ENCODE measurements around the gene FLACC1.
"Not testable (repeated sequence)": the region's sequence is repeated elsewhere in the genome, so short reads cannot be mapped to it uniquely, and the experiment has no call there.

Gene FLACC1

GRCh38 chr2:201250741-201251140 is 106.4 kb downstream of the FLACC1 start:
- no peak overlapping the region for H3K9ac ChIP-seq (ENCODE audit: low read length)
- H3K27me3 ChIP-seq (ENCODE audit: control insufficient read depth, insufficient read depth, low read length), result no peaks in the 10 kb centered on the region
- H3K27ac ChIP-seq (ENCODE audit: low read depth, low read length), result no peak overlapping the region
- H3K36me3 ChIP-seq (ENCODE audit: control insufficient read depth, insufficient read depth, low read length), result no peaks in the 10 kb centered on the region
- H3K4me1 ChIP-seq (ENCODE audit: control insufficient read depth, insufficient read depth, low read length), result peaks cover 10% of the 10 kb centered on the region
- peaks cover 7% of the 10 kb centered on the region; the same call in 1 of the 2 replicates for H3K9me3 ChIP-seq (ENCODE audit: control insufficient read depth, insufficient read depth, low read depth, low read length)
- H3K4me3 ChIP-seq (ENCODE audit: low read depth, low read length), result no peak overlapping the region

GRCh38 chr2:201249889-201250288 is 107.3 kb downstream of the FLACC1 start:
- Histone ChIP-seq H3K27me3 (ENCODE audit: control insufficient read depth, insufficient read depth, low read length) (no peaks in the 10 kb centered on the region), H3K36me3 (ENCODE audit: control insufficient read depth, insufficient read depth, low read length) (no peaks in the 10 kb centered on the region), H3K9me3 (ENCODE audit: control insufficient read depth, insufficient read depth, low read depth, low read length) (peaks cover 7% of the 10 kb centered on the region; the same call in 1 of the 2 replicates), H3K9ac (ENCODE audit: low read length) (no peak overlapping the region), H3K4me1 (ENCODE audit: control insufficient read depth, insufficient read depth, low read length) (peaks cover 10% of the 10 kb centered on the region), H3K27ac (ENCODE audit: low read depth, low read length) (no peak overlapping the region), H3K4me3 (ENCODE audit: low read depth, low read length) (no peak overlapping the region)

GRCh38 chr2:201248288-201248844 is 108.8 kb downstream of the FLACC1 start:
- Histone ChIP-seq H3K27ac (ENCODE audit: low read depth, low read length) (no peak overlapping the region), H3K4me1 (ENCODE audit: control insufficient read depth, insufficient read depth, low read length) (no peaks in the 10 kb centered on the region), H3K9ac (ENCODE audit: low read length) (no peak overlapping the region), H3K4me3 (ENCODE audit: low read depth, low read length) (no peak overlapping the region), H3K9me3 (ENCODE audit: control insufficient read depth, insufficient read depth, low read depth, low read length) (peaks cover 7% of the 10 kb centered on the region; the same call in 1 of the 2 replicates), H3K27me3 (ENCODE audit: control insufficient read depth, insufficient read depth, low read length) (no peaks in the 10 kb centered on the region), H3K36me3 (ENCODE audit: control insufficient read depth, insufficient read depth, low read length) (no peaks in the 10 kb centered on the region)

- Histone ChIP-seq H3K4me3 (ENCODE audit: low read depth, low read length) (no peak overlapping the region), H3K4me1 (ENCODE audit: control insufficient read depth, insufficient read depth, low read length) (no peaks in the 10 kb centered on the region), H3K9ac (ENCODE audit: low read length) (no peak overlapping the region)
Observed at GRCh38 chr2:201246280-201246679, 110.9 kb downstream of the FLACC1 start.

GRCh38 chr2:201244829-201245228 is 112.3 kb downstream of the FLACC1 start:
- Histone ChIP-seq H3K9me3 (ENCODE audit: control insufficient read depth, insufficient read depth, low read depth, low read length) (peaks cover 5% of the 10 kb centered on the region; the same call in 1 of the 2 replicates), H3K27ac (ENCODE audit: low read depth, low read length) (no peak overlapping the region), H3K9ac (ENCODE audit: low read length) (no peak overlapping the region), H3K36me3 (ENCODE audit: control insufficient read depth, insufficient read depth, low read length) (peaks cover 2% of the 10 kb centered on the region; the same call in 1 of the 2 replicates), H3K4me1 (ENCODE audit: control insufficient read depth, insufficient read depth, low read length) (no peaks in the 10 kb centered on the region), H3K27me3 (ENCODE audit: control insufficient read depth, insufficient read depth, low read length) (no peaks in the 10 kb centered on the region), H3K4me3 (ENCODE audit: low read depth, low read length) (no peak overlapping the region)

More at GRCh38 chr2:201246280-201246679, 110.9 kb downstream of the FLACC1 start:
- H3K27ac ChIP-seq (ENCODE audit: low read depth, low read length), result no peak overlapping the region
- no peaks in the 10 kb centered on the region for H3K27me3 ChIP-seq (ENCODE audit: control insufficient read depth, insufficient read depth, low read length)
- peaks cover 7% of the 10 kb centered on the region; the same call in 1 of the 2 replicates for H3K9me3 ChIP-seq (ENCODE audit: control insufficient read depth, insufficient read depth, low read depth, low read length)
- H3K36me3 ChIP-seq (ENCODE audit: control insufficient read depth, insufficient read depth, low read length), result no peaks in the 10 kb centered on the region

GRCh38 chr2:201242571-201243277 is 114.4 kb downstream of the FLACC1 start:
- H3K27me3 ChIP-seq (ENCODE audit: control insufficient read depth, insufficient read depth, low read length), result no peaks in the 10 kb centered on the region
- peaks cover 7% of the 10 kb centered on the region; the same call in 1 of the 2 replicates for H3K36me3 ChIP-seq (ENCODE audit: control insufficient read depth, insufficient read depth, low read length)
- no peak overlapping the region for H3K4me3 ChIP-seq (ENCODE audit: low read depth, low read length)
- H3K9me3 ChIP-seq (ENCODE audit: control insufficient read depth, insufficient read depth, low read depth, low read length), result peaks cover 2% of the 10 kb centered on the region; the same call in 1 of the 2 replicates
- no peak overlapping the region for H3K27ac ChIP-seq (ENCODE audit: low read depth, low read length)
- H3K4me1 ChIP-seq (ENCODE audit: control insufficient read depth, insufficient read depth, low read length), result no peaks in the 10 kb centered on the region
- no peak overlapping the region for H3K9ac ChIP-seq (ENCODE audit: low read length)

- H3K9ac ChIP-seq (ENCODE audit: low read length); H3K36me3 ChIP-seq (ENCODE audit: control insufficient read depth, insufficient read depth, low read length); H3K27ac ChIP-seq (ENCODE audit: low read depth, low read length); H3K9me3 ChIP-seq (ENCODE audit: control insufficient read depth, insufficient read depth, low read depth, low read length); H3K4me3 ChIP-seq (ENCODE audit: low read depth, low read length); H3K4me1 ChIP-seq (ENCODE audit: control insufficient read depth, insufficient read depth, low read length); H3K27me3 ChIP-seq (ENCODE audit: control insufficient read depth, insufficient read depth, low read length): not testable (repeated sequence)
Observed at GRCh38 chr2:201239167-201239935, 117.8 kb downstream of the FLACC1 start.
